Osteocyte (in vitro differentiated cells): ENCODE measurements around the gene TACO1. TPM values are rescaled to one million over a fixed set of nuclear protein-coding genes. Genes with fewer than 3 reads are reported as not detected.

Experiments
- DNase-seq: peaks from one replicate; pipeline ENCODE4 v3.0.0; 2021; ENCODE audit warnings: mixed read lengths; ENCODE audit not compliant: unreplicated experiment; ENCODE audit errors: extremely low spot score
- H3K27ac Mint-ChIP-seq: one replicate; pipeline ENCODE4 v1.8.0; 2021; ENCODE audit warnings: mild to moderate bottlenecking, mixed read lengths; ENCODE audit not compliant: unreplicated experiment
- H3K27me3 Mint-ChIP-seq: one replicate; pipeline ENCODE4 v1.8.0; 2021; ENCODE audit warnings: mixed read lengths; ENCODE audit not compliant: unreplicated experiment
- H3K36me3 Mint-ChIP-seq: one replicate; pipeline ENCODE4 v1.8.0; 2021; ENCODE audit warnings: mixed read lengths; ENCODE audit not compliant: unreplicated experiment
- H3K4me1 Mint-ChIP-seq: one replicate; pipeline ENCODE4 v1.8.0; 2021; ENCODE audit warnings: mixed read lengths; ENCODE audit not compliant: unreplicated experiment
- H3K4me3 Mint-ChIP-seq: one replicate; pipeline ENCODE4 v1.8.0; 2021; ENCODE audit warnings: mild to moderate bottlenecking, moderate library complexity, mixed read lengths; ENCODE audit not compliant: unreplicated experiment
- H3K9me3 Mint-ChIP-seq: one replicate; pipeline ENCODE4 v1.8.0; 2021; ENCODE audit warnings: mixed read lengths; ENCODE audit not compliant: unreplicated experiment
- CTCF ChIP-seq: fragments of 200-600 bp; sonication (generic); IDR thresholded peaks from 2 replicates; pipeline ENCODE4 v1.5.0; 2021; ENCODE audit warnings: antibody characterized with exemption, mild to moderate bottlenecking, moderate library complexity
- total RNA-seq: library from RNA; stranded (reverse); gene quantifications from 2 replicates; pipeline ENCODE4 v1.2.1, GENCODE V29; 2021

TACO1 gene
- total RNA-seq, 1 donor from 2014 or later, result 20.9 TPM

GRCh38 chr17:63571632-63572310, 28.9 kb upstream of the TACO1 start:
- no peak overlapping the region for H3K4me3 Mint-ChIP-seq

GRCh38 chr17:63573634-63574033, 27.1 kb upstream of the TACO1 start:
- Mint-ChIP-seq H3K27me3 (no peaks in the 10 kb centered on the region), H3K4me1 (peaks cover 1% of the 10 kb centered on the region), H3K27ac (no peak overlapping the region), H3K9me3 (no peaks in the 10 kb centered on the region), H3K36me3 (peaks cover 2% of the 10 kb centered on the region), H3K4me3 (no peak overlapping the region)
- TF ChIP-seq CTCF, result peak; percentile 44
- no peak for DNase-seq

More at GRCh38 chr17:63571632-63572310, 28.9 kb upstream of the TACO1 start:
- peaks cover 2% of the 10 kb centered on the region for H3K36me3 Mint-ChIP-seq
- peaks cover 5% of the 10 kb centered on the region for H3K4me1 Mint-ChIP-seq
- DNase-seq, result no peak
- no peak overlapping the region for H3K27ac Mint-ChIP-seq
- no peak for TF ChIP-seq CTCF
- no peaks in the 10 kb centered on the region for H3K27me3 Mint-ChIP-seq
- H3K9me3 Mint-ChIP-seq, result no peaks in the 10 kb centered on the region

GRCh38 chr17:63578027-63578768, 22.5 kb upstream of the TACO1 start:
- Mint-ChIP-seq H3K27me3 (no peaks in the 10 kb centered on the region), H3K27ac (no peak overlapping the region), H3K4me3 (no peak overlapping the region), H3K36me3 (peaks cover 28% of the 10 kb centered on the region), H3K9me3 (no peaks in the 10 kb centered on the region), H3K4me1 (no peaks in the 10 kb centered on the region)
- TF ChIP-seq CTCF, result no peak
- no peak for DNase-seq

GRCh38 chr17:63578769-63579111, 22.0 kb upstream of the TACO1 start:
- no peaks in the 10 kb centered on the region for H3K9me3 Mint-ChIP-seq
- no peak overlapping the region for H3K4me3 Mint-ChIP-seq
- H3K36me3 Mint-ChIP-seq, result peaks cover 31% of the 10 kb centered on the region
- H3K4me1 Mint-ChIP-seq, result no peaks in the 10 kb centered on the region
- TF ChIP-seq CTCF, result no peak
- H3K27me3 Mint-ChIP-seq, result no peaks in the 10 kb centered on the region
- H3K27ac Mint-ChIP-seq, result peak overlapping the region; percentile 48
- no peak for DNase-seq

GRCh38 chr17:63579633-63580032, 21.1 kb upstream of the TACO1 start:
- H3K27ac Mint-ChIP-seq, result peak overlapping the region; percentile 33
- TF ChIP-seq CTCF, result no peak
- H3K9me3 Mint-ChIP-seq, result no peaks in the 10 kb centered on the region
- no peaks in the 10 kb centered on the region for H3K27me3 Mint-ChIP-seq
- no peak for DNase-seq
- H3K4me3 Mint-ChIP-seq, result no peak overlapping the region
- peaks cover 32% of the 10 kb centered on the region for H3K36me3 Mint-ChIP-seq
- no peaks in the 10 kb centered on the region for H3K4me1 Mint-ChIP-seq
